GM12864 (cell line): ENCODE data around the gene PIK3CG.

Experiments
- DNase-seq: peaks from one replicate; pipeline ENCODE4 v3.0.0-alpha.2; 2011; ENCODE audit warnings: low read depth
- H3K4me3 ChIP-seq: 2 replicates; pipeline ENCODE4 v1.5.1; 2011; ENCODE audit warnings: mild to moderate bottlenecking, low read depth, low read length, control low read depth
- TF ChIP-seq, protein P1 (sequence below): IDR thresholded peaks from 2 replicates; pipeline ENCODE4 v1.5.1; 2011; ENCODE audit warnings: low read depth, mild to moderate bottlenecking, moderate library complexity, low read length, control low read depth, inconsistent platforms; ENCODE audit errors: missing control alignments

PIK3CG gene

DNA sequence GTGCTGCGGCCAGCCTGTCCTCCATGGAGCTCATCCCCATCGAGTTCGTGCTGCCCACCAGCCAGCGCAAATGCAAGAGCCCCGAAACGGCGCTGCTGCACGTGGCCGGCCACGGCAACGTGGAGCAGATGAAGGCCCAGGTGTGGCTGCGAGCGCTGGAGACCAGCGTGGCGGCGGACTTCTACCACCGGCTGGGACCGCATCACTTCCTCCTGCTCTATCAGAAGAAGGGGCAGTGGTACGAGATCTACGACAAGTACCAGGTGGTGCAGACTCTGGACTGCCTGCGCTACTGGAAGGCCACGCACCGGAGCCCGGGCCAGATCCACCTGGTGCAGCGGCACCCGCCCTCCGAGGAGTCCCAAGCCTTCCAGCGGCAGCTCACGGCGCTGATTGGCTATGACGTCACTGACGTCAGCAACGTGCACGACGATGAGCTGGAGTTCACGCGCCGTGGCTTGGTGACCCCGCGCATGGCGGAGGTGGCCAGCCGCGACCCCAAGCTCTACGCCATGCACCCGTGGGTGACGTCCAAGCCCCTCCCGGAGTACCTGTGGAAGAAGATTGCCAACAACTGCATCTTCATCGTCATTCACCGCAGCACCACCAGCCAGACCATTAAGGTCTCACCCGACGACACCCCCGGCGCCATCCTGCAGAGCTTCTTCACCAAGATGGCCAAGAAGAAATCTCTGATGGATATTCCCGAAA, 2.7 kb downstream of the PIK3CG start:
- H3K4me3 ChIP-seq, result no peak overlapping the region
- TF ChIP-seq, protein P1, sequence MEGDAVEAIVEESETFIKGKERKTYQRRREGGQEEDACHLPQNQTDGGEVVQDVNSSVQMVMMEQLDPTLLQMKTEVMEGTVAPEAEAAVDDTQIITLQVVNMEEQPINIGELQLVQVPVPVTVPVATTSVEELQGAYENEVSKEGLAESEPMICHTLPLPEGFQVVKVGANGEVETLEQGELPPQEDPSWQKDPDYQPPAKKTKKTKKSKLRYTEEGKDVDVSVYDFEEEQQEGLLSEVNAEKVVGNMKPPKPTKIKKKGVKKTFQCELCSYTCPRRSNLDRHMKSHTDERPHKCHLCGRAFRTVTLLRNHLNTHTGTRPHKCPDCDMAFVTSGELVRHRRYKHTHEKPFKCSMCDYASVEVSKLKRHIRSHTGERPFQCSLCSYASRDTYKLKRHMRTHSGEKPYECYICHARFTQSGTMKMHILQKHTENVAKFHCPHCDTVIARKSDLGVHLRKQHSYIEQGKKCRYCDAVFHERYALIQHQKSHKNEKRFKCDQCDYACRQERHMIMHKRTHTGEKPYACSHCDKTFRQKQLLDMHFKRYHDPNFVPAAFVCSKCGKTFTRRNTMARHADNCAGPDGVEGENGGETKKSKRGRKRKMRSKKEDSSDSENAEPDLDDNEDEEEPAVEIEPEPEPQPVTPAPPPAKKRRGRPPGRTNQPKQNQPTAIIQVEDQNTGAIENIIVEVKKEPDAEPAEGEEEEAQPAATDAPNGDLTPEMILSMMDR, result no peak
- DNase-seq, result no peak

DNA sequence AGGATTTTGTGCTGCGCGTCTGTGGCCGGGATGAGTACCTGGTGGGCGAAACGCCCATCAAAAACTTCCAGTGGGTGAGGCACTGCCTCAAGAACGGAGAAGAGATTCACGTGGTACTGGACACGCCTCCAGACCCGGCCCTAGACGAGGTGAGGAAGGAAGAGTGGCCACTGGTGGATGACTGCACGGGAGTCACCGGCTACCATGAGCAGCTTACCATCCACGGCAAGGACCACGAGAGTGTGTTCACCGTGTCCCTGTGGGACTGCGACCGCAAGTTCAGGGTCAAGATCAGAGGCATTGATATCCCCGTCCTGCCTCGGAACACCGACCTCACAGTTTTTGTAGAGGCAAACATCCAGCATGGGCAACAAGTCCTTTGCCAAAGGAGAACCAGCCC, 3.3 kb downstream of the PIK3CG start:
- DNase-seq, result no peak
- H3K4me3 ChIP-seq, result no peak overlapping the region
- TF ChIP-seq, protein P1, result no peak

DNA sequence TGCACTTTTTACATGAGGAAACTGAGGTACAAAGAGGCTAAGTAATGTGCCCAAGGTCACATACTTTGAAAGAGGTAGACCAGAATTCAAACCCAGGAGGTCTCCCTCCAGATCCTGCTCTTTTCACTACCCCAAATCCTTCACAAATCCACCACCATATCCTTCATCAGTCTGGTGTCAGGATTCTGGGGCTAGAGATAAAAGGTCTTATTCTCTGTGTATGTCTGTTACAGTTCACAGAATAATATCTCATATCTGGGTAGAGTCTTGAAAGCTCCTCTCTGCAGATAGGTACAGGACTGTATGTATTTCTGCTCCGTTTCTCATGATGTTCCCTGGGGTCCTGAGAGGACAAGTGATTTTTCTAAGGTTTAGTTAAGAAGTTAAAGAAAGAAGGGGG, 4.9 kb downstream of the PIK3CG start:
- TF ChIP-seq, protein P1, result no peak
- H3K4me3 ChIP-seq, result no peak overlapping the region
- no peak for DNase-seq

DNA sequence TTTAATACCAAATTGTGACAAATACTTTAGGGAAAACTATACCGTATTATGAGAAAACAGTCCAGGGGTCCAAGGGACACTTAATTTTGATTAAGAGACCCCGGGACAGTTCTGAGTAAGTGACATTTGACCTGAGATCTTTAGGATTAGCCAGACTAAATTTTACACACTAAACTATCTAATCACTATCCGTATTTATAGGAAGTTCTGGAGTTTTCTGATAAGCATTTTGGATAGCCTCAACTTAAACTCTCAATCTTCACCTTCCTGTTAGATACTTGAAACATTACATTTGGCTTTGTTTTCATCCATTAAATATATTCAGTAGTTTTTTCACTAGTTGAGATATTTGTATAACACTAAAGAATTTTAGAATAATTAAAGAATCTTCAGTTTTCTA, 5.4 kb downstream of the PIK3CG start:
- TF ChIP-seq, protein P1, result no peak
- H3K4me3 ChIP-seq, result no peak overlapping the region
- DNase-seq, result no peak

DNA sequence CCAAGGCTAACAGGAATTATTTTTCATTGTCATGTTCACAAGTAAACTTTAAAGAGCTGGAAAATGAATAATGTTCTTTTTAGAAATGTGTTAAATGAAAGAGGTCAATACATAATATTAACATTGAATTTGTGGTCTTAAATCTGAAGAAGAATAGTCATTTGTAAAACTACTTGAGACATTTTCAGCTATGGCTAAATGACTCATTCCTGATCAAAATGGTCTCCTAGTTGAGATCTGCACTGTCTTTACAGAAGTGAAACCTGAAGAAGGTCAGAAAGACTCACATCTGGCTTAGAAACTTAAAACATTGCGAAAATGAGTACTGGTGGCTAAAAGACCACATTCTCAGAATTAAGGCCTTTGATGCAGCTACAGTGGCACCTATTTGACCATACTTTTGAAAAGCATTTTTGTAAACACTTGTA, 5.9 kb downstream of the PIK3CG start:
- peak; percentile 92 for DNase-seq
- no peak overlapping the region for H3K4me3 ChIP-seq
- TF ChIP-seq, protein P1, result no peak

DNA sequence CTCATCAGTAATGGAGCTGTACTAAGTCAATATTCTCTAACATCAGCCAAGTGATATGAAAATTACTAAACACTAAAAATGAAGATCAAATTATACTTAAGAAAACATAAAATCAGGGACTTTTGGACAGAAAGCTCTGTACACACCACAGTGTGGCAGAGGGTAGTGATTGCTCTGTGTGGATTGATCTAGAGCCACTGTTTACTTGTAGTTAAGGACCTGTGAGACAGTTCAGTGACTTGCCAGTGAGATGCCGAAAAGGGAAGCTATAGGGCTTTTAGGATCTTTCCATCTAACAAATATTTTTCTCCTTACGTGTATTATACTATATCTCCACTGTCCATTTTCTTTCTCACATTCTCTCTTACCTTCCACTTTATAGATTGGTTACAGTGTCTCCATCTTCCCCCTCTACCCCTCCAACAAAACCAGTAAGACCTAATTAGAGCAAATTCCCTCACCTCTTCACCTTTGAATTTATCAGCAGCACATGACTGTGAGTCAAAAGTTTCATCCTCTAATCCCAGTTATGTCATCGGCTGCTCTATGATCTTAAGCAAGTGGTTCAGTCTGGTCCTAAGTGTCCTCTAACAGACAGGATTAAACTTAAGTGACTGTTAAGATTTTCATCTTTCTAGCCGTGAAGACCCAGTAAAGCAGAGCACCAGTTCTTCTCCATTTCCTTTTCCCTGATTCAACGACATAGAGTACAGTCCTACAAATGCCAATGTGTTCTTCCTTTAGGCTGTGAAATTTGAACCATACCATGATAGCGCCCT, 6.9 kb downstream of the PIK3CG start:
- no peak for DNase-seq
- no peak overlapping the region for H3K4me3 ChIP-seq
- TF ChIP-seq, protein P1, result no peak
